Measurements from ENCODE around the gene SCARF1.

The SCARF1 gene

DNA sequence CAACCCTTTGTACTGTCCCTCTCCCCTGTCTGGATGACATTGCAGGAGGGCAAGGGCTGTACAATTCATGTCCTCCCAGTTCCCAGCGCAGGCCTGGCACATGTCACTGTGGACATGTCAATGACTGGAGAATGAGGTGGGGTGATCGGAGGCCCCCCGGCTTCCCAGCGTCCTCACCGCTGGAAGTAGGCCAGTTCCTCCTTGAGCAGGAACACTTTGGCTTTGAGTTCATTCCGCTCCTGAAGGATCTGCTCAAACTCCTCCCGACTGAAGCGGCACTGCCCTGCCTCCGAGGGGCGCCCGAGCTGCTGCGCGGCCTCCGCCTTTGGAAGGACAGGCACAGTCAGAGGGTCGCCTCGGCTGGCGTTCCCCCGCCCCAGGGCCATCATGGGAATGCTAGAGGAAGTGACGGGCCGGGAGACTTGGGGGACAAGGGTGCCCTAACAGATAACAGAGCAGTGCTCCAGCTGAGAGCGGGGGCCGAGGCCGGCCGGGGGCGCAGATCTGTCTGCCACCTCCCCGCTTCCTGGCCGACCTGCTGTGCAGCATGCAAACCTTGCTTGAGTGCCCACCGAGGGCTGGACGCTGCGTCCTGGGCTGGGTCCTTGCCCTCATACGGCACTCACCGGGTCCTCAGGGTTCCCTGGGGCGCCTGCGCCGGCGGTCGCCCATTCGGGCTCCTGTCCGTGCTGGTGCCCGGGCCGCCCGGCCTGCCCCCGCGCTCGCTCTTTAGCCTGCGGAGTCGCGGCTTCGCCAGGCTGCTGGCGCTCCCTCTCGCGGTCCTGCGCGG is 2.8 kb upstream of the SCARF1 start:
- DNase-seq, result peak; percentile 32

DNA sequence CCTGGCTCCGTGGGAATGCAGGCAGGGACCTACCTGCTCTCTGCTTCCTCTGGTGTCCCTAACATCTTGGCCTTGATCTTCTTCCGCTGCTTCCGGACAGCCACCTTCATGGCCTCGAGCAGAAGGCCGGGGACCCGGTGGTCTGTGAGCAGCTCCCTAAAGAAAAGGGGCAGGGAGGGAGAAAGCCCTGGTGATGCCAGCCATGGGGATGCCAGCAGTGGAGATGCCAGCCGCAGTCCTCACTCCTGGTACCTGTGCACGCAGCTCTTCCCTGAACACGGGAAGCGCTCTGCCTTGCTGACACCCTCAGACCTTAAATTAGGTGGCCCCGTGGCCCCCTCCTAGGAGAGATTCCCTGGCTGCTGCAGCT is 2.3 kb upstream of the SCARF1 start:
- DNase-seq, result no peak

DNA sequence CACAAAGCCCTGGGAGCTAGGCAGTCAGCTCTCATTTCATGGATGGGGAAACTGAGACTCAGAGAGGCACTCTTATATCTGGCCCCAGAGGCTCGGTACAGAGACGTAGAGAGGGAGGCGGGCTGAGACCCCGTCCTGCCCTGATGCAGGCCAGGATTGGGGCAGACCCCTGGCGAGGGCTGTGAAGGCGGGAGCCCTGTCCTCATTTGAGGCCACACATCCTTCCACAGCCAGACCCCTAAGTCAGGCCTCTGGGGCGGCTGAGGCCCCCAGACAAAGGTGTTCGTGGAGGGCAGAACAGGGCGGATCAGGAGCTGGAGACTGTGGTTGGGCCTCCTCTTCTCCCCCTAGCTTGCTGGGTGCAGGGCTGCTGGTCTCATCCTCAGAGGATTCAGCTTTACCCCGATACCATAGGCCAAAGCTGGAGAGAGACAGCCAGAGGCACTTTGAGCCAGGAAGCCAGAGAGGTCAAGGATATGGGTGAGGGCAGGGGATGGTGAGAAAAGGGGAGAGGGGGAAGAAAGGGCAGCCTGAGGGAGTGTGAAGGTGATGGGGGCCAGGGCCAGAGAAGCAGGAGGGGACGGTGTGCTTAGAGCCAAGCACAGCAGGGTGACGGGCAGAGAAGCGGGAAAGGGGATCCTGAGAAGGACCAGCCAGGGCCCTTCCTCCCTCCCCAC is 805 bp upstream of the SCARF1 start:
- no peak for DNase-seq

DNA sequence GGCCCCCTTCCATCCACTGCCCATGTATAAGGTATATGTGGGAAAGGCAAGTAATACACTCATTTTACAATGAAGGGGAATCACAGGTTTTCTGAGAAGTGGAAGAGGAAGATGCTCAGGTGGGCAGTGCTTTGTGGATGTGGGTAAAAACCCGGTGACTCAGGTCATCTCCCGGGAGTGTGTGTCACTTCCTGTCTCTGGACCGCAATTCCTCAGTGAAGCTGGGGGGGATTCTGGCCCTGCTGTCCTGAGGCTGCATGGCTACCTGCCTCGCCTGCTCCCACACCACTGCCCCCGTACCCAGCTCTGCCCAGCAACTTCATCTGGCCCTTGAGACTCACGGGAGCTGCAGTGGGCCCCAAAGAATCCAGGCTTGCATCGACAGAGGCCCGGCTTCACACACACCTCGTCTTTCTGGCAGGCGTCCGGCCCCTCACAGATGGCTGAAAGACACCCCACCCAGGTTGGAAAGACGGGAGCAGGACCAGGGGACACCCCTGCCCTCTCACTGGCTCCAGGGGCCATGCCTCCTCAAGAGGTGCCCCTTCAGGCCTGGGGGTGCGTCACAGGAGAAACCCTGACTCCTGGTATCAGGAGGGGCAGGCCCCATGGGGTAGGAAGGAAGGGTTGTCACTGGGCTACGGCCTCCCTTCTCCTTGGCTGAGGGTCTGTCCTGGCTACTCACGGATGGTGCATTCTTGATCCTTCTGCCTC is 882 bp downstream of the SCARF1 start:
- DNase-seq, result peak; percentile 76

DNA sequence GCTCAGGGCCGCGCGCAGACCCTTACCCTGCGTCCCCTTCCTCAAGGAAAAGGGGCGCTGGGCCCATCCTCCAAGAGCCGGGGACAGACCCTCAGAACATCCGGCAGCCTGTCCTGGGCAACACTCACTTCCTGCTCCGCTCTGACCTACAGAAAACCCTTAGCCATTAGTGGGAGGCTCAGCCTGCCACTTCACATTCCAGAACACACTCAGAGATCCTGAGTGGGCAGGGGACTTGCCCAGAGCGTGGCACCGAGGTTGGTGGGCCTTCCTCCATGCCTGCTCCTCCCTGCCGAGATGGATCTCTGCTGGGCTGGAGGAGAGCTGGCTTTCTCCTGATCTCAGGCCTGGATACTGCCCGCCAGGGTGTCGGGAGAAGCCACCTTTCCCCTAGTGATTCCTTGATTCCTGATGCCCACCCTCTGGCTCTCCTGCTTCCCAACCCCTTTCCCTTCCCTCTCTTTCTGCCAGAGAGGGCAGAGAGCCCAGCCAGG is 1.5 kb downstream of the SCARF1 start:
- DNase-seq, result peak; percentile 41

DNA sequence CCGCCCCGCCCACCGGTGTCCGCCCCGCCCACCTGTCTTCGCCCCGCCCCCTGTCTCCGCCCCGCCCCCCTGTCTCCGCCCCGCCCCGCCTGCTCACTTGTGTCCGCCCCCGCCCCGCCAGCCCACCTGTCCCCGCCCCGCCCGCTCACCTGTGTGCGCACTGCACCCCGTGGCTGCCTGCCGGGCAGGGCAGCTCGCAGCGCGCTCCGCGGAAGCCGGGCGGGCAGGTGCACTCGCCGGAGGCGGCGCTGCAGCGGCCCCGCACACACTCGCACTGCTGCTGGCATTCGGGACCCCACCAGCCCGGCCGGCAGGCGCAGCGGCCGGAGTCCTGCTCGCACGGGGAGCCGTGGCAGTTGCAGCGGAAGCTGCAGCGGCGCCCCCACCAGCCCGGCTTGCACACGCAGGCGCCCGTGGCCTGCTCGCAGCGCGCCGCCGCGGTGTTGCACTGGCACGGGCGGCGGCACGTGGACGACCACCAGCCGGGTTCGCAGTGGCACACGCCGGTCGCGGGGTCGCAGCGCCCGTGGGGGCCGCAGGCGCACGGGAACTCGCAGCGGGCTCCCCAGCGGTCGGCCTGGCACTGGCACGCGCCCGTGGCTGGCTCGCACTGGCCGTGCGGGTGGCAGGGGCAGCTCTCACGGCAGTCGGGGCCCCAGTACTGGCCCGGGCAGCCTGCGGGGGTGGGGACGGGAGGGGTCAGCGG is 2.1 kb downstream of the SCARF1 start:
- DNase-seq, result peak; percentile 42

DNA sequence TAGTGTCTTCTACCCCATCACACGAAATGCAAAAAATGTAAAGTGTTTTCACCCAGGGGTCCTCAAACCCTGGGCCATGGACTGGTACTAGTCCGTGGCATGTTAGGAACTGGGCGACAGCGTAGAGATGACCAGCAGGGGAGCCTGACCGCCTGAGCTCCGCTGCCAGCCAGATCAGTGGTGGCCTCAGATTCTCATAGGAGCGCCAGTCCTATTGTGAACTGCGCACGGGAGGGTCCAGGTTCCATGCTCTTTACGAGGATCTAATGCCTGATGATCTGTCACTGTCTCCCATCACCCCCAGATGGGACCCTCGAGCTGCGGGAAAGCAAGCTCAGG is 4.5 kb downstream of the SCARF1 start:
- no peak for DNase-seq

DNA sequence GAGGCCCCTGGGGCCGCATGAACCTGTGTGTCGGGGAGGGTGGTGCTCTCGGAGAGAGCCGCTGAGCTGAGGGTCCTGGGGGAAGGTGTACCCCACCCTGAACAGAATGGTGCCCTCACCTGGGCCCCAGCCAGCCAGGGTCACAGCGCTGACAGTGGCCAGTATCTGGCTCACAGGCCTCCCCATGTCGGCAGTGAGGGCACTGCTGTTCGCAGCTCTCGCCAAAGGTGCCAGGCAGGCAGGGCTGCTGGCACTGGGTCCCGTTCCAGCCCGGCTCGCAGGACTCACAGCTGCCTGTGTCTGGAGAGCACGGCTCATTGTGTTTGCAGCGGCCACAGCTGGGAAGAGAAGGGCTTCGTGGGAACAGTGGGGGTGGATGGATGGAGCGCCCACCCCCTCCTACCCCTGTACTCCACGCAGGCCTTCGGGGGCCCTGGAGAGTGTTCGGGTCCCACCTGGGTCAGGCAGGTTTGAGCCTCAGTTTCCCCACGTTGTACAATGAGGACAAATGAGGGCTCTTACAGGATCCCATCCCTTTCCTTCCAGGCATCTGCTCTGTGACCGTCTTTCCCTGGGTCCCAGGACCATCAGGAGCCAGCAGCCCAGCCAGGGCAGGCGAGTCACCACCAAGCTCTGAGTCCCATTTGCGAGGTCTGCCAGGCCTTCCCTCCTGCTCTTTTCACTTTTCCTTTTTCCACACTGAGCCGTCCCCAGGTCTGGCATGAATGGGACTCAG is 5.0 kb downstream of the SCARF1 start:
- no peak for DNase-seq

DNA sequence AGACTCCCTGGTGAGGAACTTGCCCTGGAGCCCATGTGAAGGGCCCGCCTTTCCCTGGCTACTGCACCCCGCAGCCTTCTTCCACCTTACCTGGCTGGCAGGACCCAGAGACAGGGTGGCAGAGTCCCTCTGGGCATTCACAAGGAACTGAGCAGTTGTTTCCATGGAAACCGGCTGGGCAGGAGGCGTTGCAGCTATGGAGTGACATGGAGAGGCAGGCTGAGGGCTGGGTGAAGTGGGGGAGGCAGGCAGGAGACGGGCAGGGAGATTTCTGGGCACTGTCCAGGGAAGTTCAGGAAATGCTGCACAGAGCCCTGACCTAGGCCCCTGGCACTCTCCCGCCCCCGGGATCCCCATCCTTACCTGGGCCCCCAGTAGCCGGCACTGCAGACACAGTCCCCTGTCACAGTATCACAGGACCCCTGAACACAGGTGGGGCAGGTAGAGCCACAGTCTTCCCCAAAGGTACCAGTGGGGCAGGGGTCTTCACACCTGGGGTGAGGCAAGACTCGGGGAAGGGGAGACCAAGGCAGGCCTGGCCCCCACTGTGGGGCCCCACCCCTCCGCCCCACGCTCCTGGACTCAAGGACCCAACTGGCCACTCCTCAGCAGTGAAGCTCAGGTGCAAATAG is 5.9 kb downstream of the SCARF1 start:
- no peak for DNase-seq

DNA sequence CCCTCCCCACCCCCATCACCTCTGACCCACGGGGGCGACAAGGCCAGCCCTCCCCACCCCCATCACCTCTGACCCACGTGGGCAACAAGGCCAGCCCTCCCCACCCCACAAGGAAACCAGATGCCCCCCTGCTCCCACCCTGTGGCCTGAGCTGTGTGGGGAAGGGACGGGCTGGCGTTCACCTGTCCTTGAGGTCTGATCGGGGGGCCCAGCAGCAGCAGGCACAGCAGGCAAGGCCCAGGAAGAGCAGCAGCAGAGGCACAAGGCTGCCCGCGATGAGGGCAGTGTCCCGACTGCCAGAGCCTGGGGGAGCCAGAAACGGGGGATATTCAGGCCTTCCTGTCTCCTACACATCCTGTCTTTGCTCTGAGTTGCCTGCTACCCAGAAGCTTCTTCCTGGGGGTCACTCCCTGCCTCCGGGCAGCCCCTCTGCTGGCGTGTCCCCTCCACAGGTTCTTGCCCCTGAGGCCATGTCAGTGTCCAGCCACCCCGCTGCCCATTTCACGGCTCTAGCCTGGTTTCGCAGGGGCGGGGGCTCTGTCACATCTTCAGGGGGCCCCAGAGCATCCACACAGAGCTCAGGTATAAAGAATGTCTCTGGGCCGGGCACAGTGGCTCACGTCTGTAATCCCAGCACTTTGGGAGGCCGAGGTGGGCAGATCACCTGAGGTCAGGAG is 6.8 kb downstream of the SCARF1 start:
- no peak for DNase-seq

DNA sequence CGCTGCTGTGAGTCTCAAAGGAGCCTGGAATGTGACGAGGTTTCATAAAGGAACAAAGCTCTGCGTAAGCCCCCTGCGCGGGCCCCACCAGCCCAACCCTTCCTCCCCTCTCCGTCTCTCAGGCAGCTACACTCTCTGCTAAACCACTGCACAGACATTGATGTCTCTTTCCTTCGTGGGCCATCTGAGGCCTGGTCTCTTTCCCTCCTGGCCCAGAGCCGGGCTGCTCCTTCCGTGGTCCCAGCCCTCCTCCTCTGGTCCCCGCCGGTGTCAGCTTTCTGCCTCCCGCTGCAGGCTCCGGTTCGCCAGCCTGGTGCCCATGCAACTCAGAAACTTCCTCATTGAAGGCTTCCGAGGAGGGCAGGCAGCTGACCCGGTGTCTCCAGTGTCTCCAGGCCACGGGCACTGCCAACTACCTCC is 7.4 kb downstream of the SCARF1 start:
- DNase-seq, result no peak

DNA sequence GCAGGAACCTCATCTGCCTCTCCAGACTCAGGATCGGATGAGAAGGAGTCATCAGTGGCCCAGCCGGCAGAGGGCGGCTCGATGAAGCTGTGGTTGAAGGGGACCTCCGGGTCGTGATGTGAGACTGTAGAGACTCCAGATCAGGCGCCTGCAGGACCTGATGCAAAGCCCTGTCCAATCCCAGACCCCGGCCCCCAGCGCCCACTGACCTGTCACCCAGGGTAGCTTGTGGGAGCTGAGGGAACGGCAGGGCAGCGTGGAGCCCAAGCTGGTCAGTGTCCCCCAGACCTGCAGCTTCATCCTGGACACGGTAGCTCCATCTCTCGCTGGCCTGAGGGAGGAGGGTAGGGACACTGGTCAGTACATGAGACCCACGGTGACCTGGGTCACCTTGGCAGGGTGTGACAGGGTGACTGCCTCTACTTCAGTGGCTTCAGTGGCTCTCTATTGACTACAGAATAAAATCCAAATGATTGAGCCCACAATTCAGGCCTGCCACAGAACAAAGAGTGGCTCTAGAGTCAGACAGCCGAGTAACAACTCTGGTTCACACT is 8.7 kb downstream of the SCARF1 start:
- DNase-seq, result no peak

DNA sequence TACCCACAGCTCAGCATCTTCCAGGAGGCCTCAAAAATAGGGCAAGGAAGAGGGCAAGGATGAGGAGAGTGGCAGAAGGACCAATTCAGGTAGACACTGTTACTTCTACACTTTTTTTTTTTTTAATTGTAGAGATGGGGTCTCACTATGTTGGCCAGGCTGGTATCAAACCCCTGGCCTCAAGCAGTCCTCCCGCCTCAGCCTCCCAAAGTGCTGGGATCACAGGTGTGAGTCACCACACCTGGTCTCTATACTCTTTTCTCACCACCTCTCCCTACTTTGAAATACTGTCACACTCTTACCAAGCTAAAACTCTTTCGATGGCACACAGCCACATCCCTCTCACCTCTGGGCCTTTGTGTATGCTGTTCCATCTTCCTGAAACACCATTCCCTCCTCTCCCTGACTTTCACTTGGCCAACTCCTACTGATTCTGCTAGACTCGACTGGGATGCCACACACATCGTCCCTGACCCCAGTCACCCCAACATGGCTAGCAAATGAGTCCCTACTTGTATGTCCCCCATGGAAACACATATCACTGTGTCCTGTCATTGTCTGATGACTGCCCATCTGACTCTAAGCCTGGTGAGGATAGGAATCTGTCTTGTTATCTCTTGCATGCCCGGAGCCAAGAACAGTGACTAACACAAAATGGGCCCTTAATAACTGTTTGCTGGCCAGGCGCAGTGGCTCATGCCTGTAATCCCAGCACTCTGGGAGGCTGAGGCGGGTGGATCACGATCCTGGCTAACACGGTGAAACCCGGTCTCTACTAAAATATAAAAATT is 9.7 kb downstream of the SCARF1 start:
- DNase-seq, result no peak

DNA sequence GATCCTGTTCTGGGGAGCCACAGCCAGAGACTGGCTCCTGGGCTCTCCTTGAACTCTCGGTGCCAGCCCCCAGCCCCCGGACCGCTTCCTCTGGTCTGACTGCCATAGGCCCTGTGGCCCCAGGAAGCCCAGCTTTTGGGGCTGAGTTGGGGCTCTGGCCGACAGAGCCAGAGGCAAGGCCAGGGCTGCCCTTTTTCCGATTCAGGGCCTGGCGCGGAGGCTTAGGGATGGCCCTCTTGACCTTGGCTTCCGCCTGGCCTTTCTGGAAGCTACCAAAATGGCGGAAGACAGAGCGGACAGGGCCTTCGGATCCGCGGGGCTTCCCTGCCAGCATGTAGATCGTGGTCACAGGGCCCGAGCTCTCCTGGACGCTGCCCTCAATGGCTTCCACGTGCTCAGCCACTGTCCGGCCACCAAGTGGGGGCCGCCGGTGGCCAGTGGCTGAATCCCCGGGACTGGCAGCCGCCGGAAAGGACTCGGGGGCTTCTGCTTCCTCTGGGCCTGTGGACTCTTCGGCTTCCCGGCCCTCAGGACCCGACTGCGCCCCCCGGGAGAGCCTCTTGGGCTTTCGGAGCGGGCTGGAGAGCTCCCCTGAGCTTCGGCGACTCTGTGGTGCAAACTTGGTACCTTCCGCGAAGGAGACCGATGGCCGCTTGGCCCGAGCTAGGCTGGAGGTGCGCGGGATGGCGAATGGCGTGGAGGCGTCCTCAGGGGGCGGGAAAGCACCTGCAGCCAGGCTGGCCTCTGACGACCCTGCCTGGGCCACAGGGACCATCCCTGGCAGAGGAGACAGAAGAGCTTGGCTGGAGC is 10.5 kb downstream of the SCARF1 start:
- no peak for DNase-seq

DNA sequence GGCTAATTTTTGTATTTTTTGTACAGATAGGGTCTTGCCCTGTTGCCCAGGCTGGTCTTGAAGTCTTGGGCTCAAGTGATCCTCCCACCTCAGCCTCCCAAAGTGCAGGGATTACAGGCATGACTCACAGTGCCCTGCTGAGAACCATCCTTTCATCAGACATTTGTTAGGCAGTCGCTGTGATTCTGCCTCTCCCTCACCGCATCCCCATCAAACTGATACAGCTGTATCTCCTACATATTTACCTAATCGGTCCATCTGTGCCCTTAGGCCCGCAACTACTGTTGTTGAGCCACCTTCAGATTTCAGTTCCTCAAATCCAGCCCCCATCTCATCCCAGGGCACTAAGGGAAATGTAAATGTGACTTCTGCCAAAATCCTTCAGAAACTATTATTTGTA is 14.9 kb downstream of the SCARF1 start:
- no peak for DNase-seq

DNA sequence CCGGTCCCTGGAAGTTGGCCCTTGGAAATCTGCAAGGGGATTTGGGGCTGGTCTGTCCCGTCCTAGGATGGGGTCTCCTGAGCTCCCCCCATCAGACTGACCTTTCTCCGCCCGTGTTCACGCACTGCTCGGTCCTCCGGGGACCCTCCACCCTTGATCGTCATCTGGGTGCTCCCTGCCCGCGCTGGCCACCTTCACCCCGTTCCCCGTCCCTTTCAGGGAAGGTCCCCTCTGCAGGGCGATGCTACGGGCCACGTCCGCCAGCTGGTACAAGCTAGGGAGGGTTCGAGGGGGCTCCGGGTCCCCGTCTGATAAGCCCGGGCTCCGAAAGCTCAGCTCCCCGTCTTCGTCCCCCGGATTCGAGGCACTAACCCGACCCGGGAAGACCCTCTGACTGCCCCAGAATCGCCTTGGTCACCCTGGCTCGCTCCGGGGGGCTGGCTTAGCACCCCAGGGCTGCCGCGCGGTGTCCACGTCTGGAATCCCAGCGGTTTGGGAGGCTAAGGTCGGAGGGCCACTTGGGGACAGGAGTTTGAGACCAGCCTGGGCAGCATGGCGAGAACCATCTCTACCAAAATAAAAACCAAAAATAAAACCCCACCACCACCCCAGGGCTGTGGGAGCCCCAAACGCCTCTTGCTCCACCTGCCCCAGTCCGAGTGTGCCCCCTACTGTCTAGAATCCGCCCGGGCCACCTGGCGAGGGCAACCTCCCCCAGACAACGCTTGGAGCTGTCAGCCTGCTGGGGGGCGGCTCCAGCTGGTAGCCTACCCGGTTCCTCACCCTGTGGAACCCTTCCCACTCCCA is 15.8 kb downstream of the SCARF1 start:
- DNase-seq, result peak; percentile 46

DNA sequence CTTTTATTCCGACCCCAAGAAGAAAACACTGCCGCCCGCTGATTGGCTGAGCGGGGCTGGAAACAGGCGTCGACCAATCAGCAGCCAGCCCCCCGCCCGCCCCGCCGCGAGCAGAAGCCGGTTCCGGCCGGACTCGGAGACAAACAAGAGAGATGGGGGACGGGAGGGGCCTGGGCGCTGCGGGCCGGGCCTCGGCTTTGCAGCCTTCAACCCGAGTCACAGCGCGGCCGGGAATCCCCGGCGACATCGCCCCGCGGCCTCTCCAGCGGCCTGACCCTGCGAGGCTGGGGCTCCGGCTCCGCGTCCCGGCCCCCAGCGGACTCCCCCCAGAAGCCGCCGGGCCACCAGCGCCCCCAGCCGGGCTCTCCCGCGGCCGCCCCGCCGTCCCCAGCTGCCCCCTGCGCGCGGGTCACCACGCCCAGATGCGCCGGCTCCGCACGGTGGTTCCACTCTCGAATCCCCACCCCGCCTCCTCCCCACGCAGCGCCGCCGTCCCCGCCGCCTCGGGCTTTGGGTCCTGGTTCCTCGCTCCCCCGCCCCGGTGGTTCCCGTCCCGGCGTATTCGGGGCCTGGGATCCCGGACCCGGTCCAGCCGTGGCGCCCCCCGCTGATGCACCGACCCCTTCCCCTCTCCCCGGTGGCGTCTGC is 16.6 kb downstream of the SCARF1 start:
- DNase-seq, result peak; percentile 95
